ENCODE data around the gene RASSF4.

RASSF4 gene

DNA sequence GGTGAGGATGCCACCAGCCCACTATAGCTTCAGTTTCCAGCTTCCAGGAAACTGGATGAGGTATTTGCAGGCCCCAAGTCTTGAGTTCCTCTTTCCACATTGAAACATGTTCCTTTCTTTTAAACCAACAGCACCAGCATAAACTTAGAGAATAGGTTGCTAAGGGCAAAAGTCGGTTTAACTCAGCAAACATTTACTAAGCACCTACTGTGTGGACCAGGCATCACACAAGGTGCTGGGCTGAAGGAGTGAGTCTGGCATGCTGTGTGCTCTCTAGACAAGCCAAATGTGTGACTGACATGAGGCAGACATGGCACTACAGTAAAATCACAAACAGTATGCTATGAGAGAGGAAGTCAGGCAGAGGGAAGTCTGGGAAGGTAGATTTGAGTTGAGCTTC lies 11.0 kb upstream of the RASSF4 start:
- no peak for DNase-seq

DNA sequence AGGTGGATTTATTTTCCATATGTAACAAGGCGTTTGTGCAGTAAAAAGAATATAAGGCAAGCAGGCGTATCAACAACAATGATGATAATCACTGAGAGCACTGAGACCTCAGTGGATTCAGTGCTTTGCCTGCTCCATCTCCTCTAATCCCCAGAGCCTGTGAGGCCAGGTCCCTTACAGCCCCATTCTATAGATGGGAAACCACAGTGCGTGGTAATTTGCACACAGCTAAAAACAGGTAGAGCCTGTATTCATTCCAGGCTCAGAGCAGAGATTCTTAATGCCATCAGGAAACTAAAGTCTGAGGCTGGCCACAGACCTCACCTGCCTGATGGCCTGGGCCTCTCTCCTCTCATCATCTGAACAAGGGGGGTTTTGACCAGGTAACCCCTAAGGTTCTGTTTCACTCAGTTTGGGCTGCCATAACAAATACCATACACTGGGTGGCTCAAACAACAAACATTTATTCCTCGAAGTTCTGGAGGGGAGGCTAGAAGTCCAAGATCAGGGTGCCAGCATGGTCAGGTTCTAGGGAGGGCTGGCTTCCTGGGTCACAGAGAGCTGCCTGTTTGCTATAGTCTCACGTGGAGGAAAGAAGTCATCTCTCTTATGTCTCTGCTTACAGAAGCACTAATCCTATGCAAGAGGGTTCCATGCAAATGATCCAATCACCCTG lies 10.3 kb upstream of the RASSF4 start:
- no peak for DNase-seq

DNA sequence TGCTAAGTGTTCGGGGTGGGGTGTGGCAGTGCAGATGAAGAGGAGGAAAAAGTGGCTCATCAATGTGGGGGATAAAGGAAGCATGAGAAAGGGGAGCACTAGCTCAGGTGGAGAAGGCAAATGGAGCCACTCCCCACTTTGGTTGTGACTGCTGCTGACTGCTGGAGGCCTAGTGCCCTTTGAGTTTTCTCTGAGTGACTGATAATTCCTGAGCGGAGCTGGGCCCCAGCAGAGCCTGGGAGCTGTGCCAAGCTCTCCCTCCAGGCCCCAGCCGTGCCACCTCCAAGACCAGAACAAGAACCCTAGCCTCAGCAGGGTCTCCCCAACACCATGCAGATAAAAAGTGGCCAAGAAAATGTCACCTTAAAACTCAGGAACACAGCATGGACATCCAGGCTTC lies 9.7 kb upstream of the RASSF4 start:
- no peak for DNase-seq

DNA sequence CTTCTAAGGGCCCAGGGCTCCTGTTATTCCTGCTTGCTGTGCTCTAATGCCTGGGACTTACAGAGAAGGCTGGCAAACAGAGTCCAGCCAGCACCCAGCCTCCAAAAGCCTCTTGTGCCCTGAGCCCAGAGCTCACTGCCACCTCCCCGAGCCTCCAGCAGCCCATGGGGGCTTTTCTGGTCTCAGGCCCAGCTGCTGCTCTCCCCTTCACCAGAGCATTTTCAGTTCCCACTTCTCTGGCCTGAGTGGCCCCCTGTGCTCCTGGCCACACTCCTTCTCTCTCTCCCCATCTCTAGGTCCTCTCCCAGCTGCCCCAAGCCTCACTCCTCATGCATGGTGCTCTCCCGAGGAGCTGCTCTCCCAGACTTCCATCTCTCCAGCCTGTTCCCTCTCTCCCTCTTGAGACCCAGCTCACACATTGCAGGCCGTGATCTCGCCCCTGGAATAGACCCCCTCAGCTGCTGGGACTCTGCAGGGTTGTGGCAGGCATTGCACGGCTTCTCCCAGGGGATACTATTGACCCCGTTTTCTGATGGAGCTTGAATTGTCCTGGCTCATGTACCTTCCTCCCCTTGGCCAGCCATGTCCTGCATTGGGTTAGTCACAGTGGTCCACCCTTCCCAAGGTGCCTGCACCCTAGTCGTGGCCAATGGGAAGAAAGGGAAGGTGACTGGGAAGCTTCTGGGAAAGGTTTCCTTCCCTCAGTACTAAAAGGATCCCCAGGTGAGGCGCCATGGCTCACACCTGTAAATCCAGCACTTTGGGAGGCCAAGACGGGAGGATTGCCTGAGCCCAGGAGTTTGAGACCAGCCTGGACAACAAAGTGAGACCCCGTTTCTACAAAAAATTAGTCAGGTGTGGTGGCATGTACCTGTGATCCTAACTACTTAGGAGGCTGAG lies 9.0 kb upstream of the RASSF4 start:
- no peak for DNase-seq

DNA sequence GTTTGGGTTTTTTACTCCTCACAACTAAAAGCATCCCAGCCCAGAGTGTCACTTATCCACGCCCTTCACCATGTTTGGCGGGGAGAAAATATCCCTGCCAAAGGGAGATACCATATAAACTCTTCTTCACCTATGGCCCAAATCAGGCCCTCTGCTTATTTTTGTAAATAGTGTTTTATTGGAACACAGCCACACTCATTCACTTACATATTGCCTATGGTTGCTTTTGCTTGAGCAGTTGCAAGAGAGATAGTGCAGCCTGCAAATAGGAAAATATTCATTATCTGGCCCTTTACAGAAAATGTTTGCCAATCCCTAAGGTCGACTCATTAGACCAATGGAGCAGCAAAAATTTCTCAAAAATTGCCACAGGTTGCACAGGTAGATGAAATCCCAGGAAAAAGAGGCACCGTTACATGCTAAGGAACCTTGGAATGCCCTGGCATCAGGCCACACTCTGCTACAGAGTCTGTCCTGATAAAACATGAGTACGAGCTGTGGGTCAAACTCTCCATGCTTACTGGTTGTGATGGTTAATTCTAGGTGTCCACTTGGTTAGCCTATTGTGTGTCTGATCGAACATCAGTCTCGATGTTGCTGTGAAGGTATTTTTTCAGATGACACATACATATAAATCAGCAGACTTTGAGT lies 7.9 kb upstream of the RASSF4 start:
- DNase-seq, result no peak

DNA sequence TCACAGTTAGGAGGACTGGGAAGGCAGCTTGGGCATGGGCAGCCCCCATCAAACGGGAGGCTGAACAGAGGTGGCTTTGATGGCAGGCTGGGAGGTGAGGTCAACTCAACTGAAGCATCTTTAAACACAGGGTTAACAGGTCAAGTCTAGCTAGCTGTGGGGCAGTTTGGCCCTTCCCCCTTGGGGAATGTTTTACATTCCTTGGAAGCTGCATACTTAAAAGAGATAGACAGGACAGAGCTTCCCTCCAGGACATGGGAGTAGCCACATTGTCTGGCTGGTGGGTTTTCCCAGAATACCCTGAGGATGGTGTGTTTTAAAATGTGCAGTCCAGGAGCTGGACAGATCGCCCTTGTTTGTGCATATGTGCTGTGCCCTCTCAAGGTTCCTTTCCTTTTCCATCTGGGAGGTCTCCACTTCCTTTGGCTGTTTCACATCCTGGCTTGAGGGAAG lies 6.8 kb upstream of the RASSF4 start:
- DNase-seq, result no peak

DNA sequence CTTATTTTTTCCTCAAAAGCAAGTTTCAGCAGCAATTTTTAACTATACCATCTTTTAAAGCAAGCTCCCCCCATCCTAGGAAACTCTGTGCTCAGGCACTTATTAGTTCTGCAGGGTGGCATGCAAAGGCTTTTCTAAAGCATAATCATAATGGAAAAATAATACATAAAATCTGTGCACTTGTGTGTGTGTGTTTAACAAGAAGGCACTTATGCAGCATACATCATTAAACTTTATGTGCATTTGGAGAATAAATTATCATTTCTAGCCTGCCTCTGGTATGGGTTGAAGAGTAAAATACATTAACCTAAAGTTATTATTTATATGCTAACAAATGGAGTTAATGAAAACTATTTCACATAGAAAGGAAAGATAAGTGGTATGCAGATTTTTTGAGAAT lies 5.6 kb upstream of the RASSF4 start:
- no peak for DNase-seq

DNA sequence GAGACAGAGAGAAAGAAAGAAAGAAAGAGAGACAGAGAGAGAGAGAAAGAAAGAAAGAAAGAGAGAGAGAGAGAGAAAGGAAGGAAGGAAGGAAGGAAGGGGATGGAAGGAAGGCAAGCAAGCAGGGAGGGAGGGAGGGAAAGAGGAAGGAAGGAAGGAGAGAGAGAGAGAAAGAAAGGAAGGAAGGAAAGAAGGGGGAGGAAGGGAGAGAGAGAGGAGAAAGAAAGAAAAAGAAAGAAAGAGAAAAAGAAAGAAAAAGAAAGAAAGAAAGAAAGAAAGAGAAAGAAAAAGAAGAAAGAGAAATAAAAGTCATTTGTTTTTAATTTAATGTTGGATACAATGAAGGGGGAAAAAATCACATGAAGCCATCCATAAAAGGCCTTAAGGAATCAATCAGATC lies 4.6 kb upstream of the RASSF4 start:
- DNase-seq, result no peak

DNA sequence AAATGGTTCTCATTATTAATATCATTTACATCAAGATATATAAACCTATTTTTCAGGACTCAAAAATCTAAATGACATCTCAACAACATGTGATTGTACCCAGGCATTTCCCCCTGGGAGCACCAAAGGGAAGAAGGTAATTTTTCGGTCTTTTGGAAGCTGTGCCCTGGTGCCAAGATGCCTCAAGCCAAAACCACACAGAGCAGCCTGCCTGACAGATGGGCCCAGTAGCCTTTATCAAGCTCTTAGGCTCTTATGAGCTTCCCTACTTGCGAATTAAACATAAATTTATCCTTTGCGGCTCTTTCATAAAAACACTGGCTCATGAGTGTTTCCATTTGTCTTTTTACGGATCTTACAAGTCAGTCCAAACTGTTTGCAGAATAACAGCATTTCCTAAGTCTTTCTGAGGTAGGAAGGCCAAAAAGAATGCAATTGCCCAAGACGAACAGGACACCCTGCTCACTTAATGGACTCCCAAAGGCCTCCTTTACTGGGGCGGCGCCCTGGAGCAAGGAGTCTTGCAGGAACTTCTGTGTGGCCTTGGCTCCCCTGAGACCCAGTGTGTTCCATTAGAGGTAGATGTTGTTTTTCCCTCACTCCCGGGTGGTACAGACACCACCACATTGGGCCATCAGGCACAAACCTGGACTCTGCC lies 4.1 kb upstream of the RASSF4 start:
- no peak for DNase-seq

DNA sequence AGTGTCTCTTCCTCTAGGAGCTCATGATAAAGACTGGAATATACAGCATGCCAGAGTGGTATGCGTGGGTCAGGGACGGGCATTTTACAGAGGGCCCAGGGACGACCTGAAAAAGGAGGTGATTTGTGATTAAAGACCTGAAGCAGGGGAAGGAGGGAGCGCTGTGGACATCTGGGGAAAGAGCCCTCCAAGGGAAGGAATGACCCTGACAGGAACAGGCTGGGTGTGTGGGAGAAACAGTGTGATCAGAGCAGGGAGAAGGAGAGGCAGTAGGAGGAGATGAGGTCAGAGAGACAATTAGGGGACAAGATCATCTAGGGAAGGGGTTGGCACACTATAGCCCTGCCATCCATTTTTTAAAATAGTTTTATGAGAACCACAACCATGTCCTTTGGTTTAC lies 3.4 kb upstream of the RASSF4 start:
- no peak for DNase-seq

DNA sequence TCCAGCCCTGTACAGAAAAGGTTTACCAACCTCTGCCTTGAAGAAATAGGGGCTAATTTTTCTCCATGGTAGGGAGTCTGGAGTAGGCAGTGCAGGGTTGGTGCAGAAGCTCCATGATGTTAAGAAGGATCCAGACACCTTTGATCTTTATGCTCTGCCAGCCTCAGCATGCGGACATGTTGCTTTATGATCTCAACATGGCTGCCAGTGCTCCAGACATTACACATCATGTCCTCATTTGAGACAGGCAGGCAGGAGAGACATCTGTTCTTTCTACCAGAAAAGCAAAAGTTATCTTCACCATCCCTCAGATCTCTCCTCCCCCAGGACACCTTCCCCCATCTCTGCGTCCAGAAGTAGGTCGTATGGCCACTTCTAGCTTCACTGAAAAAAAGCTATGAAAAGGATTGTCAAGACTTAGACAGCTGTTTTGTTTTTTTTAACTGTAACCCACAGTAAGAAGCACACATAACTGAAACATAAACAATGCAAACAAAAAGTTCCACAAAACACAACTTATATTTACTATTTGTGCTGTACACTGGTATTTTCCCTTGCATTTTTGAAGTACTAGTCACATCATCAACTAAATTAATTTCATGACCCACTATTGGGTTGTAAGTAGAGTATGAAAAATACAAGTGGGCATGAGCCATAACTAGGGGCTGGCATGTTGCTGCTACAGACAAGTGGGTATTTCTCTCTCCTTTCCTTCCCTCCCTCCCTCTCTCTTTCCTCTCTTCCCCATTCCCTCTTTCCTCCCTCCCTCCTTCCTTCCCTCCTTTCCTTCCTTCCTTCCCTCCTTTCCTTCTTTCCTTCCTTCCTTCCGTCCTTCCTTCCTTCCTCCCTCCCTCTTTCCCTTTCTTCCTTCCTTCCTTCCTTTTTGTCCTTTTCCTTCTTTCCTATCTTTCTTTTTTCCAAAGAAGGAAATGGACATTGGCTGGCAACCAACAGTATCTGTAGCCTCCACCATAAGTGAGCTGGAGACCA lies 2.6 kb upstream of the RASSF4 start:
- no peak for DNase-seq

DNA sequence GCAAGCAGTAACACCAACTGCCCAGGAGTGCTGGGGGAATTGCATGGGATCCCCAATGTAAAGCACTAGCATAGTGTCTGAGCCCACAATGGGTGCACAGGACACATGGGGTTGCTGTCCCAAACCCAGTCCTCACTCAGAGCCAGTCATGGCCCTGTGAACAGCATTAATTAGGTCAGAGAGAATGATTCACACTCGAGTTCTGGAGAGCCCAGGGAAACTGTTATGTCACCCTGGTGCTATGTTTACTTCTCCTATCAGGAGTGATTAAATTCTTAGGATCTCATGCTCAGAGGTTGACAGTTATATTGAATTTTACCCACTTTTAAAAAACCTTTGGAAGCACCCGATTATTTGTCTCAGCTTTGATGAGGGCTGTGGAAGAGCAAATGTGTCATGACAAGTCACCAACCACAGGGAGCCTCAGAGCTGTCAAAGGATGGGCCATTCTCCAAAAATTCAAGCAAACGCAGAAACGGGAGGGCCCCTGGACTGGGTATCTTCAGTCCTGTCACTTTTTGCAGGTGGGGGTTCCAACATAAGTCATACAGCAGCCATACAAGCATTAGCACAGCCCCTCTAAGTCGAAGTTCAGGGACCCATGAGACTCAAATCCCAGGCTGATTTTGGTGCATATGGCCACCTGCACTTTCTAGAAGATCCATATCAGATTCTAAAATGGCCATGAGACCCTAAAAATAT lies 1.3 kb upstream of the RASSF4 start:
- DNase-seq, result peak; percentile 34

DNA sequence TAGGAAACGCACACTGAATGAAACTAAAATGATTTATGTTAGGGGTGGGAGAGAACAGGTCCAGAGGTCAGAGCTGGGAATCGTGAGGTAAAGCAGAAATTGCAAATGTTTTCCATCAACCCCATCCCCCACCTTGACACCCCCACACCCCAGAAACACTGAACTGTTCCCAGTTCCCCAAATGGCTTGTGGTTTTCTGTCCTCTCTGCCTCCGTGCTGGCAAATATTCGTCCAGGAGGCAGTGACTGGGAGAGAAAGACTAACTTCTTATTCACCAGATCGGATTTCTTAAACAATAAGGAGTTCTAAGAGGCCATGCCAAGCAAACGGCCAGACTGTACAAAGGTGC lies 730 bp upstream of the RASSF4 start:
- DNase-seq, result no peak

DNA sequence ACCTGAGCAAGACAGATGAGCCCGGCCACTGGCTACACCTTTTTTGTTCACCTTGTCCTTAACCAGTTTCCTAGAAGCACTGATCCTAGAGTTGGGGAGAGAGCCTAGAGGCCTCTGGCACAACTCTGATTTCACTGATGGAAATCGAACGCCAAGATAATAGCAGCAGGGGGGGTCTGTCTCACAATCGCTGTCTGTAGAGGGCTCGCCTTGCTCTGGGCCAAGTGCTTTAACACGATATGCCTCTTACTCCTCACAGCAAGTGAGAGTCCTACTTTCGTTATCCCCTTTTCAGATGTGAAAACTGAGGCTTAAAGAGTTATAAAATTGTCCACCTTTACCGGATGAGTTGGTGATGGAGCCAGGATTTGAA lies 472 bp downstream of the RASSF4 start:
- no peak for DNase-seq

DNA sequence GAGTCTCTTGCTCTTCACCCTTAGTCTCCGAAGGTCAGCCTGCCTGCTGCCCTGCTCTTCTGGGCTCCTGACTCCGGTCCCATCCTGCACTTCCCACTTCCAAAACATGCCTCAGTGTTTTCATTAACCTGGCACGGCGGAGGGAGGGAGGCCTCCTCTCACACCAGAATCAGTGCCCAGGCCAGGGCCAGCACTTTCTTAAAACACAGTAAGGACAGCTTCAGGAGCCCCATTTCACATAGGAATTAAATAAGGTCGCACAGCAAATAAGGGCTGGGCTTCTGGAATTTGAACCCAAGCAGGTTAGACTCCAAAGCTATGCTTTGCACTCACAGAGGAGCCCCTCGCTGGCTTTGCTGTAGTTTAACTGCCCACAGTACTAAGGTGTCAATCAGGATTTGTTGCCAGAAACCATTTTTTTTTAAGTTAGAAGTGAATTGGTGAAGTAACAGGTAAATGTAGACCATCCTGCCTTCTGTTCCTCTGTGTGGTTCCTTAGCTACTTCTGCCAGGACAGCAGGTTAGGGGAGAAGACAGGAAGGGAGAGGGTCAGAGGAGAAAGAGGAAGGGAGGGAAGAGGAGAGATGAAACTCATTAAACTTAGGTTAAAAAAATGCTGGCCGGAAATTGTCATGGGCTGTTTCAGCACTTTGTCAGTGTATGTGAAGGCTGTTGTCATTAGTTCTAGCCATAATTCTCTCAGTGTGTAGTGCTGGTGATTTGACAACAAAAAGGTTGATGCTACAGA lies 1.1 kb downstream of the RASSF4 start:
- no peak for DNase-seq

DNA sequence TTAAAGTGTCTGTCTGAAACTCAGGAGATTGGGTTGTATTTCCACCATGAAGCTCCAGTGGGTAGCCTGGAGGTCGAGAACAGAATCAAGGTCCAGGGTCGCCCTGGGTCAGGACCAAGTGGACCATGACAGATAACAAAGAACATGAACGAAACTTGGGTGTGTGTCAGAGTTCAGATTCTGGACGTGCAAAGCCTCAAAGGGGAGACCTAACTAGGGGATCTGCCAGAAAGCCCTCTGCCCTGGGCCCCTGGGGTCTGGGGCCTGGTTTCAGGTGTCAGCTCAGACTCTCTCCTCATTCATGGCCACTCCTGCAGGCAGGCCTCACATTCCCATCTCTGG lies 1.6 kb downstream of the RASSF4 start:
- no peak for DNase-seq

DNA sequence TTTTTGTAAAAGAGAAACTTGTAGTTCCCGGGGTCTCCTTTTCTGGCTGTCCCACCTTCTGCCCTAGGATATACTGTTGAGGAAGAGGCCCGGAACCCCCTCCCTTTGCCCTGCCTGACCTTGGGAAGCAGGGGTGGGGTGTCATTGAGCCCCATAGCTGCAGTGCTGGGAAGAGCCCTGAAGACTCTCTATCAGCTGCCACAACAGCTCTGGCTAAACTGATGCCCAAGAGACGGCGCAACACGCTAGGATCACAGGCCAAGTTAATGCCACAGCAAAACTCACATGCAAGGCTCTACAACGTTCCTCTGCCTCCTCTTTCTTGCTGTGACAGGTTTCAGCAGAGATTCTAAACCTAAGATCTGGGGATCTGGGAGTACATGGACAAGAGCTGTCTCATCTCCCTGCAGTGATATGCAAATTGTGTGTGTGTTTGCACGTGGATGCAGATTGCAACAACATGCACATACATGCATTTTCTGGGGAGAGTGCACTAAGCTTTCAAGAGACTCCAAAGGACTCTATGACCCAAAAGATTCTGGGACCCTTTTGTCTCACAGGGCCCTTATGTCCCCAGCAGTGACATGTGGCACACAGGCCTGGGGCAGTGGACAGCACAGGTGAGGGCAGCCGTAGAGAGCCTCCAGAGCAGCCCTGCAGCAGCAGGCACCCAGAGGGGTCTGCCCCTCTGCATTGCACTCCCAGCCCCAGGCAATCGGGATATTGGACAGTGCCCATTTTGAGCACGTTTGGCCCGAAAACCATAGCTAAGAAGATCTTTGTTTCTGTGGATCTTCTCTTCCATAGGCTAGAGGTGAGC lies 2.5 kb downstream of the RASSF4 start:
- no peak for DNase-seq

DNA sequence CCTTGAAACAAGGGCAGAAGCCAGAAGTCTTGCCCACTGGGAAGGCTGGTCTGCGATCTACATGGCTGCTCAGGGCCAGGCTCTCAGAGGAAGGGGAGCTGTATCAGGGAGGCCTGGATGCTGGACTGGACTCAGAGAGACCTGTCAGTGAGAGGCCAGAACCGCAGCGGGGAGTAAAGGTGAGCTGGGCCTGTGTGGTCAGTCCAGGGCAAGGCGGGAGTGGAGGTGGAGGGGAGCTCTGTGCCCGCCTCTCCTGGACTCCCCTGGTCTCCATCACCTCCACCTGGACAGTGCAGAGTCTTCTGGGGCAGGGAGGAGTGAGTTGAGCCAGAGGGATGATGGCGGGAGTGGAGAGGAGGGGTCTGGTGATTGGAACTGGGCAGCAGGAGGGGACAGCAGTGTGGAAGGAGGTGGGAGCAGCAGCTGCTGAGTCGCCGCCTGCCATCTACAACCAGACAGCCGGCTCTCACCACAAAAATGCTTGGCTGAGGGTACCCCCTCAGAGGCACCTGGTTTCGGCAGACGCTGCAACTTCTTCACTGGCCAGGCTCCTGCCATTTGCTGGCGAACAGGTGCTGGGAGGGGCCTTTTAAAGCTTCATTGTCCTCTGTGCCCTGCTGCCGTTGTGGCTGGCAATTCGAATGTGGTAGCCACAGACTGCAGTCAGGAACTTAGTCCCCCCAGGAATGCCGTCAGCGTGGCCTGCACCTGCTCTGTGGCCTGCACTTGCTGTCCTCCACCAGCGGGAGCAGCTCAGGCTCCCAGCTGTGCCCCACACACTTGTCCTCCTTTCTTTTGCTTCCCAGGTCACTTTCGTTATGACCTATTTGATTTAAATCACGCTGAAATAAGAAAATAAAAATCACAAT lies 3.5 kb downstream of the RASSF4 start:
- no peak for DNase-seq

Measured in fibroblast of skin of abdomen (primary cell).